Superior temporal gyrus (tissue), 1 donor: Measurements from ENCODE around the gene PRKCA.
"Not testable (repeated sequence)": the region's sequence is repeated elsewhere in the genome, so short reads cannot be mapped to it uniquely, and the experiment has no call there.

Experiments used
- DNase-seq: peaks from one replicate; pipeline ENCODE4 v3.0.0-alpha.2; 2016; ENCODE audit errors: extremely low spot score

The PRKCA gene

DNA sequence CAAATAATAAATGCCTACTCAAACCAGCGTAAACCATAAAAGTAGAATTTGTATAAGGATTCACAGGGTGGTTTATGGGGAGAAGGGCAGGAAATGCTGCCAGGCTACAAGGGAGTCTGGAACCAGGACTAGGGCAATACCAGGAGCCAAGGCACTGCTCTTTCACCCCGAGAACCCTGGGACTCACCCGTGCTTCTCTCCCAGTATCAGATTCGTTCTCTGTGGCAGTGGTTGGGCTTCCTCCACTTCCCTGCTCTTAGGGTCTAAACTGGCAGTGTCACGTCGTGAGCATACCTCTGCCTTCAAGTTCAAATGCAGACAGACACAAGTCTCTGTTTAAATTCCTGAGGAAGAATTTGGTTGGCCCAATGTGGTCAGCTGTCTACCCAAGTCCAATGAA lies 49.3 kb downstream of the PRKCA start:
- DNase-seq, result no peak

DNA sequence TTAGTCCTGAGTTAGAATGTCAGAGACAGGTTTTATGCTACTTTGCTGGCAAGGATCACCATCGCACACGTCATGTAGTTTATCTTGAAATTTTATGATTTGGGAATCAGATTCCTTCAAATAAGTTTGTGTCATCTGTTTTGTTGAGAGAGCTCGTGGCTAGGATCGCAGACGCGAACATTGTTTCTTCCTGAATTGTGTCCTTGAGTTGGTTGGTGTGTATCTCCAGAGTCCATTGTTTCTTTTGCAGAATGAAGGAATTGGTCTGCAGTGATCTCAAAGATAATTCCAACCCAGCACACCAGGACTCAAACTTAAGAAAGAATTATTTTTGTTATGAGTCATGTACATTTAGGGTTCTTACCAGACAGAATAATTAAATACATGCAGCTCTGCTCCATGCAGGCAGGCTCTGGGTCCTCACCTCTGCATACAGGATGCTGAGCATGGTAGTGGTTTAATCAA lies 51.6 kb downstream of the PRKCA start:
- no peak for DNase-seq

DNA sequence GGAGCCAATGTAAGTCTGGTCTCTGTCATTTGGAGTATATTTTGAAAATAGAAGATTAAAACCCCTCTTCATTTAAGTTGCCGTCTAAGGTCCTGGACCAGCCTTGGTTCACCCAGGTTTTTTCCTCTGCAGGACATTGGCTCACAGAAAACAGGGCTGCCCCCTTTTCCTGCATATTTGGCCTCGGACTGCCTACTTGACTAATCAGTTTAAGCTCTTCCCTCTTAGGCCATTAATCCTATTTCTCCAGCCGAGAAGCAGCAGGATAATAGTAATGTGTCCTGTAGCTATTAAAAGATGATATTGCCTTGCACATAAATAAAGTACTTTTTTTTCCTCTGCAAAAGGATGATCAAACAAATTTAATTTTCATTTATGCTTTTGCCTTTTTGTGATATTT lies 52.1 kb downstream of the PRKCA start:
- DNase-seq, result no peak

DNA sequence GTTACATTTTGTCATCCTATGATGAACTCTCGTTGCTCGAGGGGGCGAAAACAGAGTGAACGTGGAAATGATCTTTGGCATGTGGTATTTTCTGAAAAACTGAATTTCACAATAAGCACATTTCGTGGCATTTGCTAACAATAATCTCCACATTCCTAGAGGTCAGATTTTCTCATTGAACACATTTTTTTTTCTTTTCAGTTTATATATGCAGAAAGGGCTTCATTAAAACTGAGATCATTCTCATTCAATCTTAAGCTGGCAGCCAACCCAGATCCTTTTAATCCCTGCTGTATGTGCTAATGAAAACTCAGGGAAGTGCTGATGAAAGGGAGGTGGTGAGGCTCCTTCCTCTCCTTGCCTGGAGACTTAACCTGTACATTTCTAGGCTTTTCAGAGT lies 52.6 kb downstream of the PRKCA start:
- DNase-seq, result no peak

DNA sequence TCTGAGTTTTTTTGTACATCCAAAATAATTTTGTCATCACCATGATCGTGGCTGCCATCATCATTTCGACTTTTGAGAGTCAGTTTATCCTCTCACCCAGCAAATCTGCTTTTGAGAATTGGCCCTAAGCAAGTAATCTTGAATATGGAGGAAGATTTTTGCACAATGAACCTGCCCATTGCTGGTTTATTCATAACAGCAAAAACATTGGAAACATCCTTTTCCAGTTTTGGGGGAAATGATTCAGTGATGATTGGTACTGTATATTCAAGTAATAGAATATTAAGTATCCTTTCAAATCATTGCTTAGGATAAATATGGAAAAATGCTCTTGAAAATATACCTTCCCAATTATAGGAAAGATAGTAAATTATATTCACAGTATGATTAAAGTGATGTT lies 53.1 kb downstream of the PRKCA start:
- DNase-seq, result no peak

DNA sequence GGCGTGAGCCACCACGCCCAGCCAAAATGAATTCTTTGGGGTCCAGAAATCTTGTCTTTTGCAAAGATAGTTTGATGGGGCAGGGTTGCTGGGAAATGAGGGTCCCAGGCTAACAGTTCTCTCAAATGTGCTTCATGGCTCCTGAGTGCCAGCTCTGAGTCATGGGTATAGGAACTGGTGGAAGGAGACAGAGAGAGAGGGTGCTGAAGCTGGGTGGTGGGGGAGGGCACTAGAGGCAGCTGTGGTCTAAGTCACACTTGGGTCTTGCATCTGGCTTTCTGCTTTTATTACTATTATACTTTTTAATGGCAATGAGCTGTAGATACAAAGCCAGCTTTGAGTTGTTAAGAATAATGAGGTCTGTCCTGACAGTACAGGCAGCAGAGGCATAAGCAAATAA lies 54.6 kb downstream of the PRKCA start:
- DNase-seq, result no peak

DNA sequence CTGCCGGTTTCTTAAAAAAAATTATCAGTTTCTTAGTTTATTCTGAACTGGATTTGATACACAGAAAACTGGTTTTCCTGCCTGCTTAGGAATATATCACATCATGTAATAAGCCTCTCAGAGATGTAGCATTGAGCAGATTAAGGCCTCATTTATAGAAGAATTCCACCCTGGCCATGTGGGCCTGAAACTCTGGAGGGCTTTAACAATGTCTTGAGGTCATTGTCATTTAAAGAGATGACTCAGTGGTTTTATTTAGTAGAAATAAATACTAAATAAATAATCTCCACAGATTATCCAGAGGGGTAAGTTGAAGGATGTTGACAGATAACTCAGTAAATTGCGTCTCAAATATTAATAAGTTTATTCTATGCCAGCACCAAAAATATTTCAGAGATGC lies 56.9 kb downstream of the PRKCA start:
- no peak for DNase-seq

DNA sequence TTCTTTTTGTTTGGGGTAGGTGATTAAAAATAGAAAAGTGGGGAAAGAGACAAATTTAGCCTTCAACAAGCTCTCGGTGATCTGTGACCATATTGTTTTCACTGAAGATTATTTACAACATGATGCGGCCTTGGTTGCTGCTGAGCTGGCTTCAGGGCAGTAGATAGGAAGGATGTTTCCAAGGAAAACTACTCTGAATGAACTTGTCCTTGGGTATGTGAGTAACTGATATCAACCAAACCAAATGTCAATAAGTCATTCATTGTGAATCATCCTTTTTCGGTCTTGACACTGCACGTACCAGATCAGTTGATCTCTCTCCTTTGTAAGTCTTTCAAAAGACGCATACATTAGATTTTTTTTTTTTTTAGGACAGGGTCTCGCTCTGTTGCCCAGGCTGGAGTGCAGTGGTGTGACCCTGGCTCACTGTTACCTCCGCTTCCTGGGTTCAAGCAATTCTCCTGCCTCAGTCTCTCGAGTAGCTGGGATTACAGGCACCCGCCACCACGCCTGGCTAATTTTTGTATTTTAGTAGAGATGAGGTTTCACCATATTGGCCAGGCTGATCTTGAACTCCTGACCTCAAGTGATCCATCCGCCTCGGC lies 58.6 kb downstream of the PRKCA start:
- not testable (repeated sequence) for DNase-seq

DNA sequence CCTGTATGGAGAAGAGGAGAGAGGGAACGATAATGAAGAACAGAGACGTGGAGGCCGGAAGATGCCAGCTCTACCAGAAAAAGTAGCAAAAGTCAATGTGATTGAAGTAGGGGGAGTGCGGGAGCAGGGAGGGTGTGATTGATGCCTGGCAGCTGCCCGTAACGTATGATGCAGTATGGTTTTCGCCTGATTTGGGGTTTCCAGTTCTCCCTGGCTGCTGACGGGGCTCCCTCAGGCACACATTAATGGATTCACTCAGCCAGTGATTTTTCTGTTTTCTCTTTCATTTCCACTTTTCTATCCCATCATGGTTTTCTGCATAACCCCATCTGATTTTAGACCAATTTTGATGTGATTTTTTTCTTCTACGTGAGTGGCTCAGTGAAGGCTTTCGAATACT lies 62.1 kb downstream of the PRKCA start:
- no peak for DNase-seq

DNA sequence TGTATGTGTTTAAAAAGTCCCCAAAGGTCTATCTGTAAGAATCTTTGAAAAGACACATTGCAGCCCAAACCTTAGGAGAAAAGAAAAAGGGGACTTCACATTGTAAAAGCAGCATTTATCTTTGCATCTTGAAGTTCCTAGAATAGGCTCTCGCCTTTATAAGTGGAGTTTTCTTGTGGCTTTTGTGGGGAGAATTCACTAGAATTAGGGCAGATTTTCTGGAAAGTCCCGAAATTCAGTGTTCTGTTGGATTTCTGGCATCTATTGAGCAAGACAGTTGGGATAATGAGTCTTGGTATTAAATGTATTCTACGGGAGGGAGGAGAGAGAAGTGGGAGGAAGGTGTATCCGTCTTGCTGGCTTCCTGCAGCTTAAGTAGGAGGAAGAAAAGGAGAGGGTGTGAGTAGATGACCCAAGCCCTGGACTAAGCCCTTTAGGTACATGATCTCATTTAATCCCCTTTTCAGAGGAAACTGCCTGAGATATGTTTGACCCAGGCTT lies 62.6 kb downstream of the PRKCA start:
- DNase-seq, result no peak

DNA sequence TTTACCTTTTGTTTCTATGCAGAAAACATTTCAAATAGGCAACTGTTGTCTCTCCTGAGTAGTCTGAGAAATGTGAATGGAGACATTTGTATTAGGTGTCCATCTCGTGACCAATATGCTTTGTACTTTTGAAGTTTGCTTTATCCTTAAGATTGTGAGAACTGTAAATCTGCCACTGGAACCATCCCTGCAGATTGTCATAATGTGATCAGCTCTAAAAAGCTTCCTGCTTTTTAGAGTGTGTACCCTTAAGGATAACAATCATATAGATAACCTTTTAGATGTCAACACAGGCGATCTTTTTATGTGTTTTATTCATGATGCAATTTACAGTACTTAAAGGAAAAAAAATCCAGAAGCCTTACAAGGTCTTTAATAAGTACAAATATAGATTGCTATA lies 63.5 kb downstream of the PRKCA start:
- no peak for DNase-seq

DNA sequence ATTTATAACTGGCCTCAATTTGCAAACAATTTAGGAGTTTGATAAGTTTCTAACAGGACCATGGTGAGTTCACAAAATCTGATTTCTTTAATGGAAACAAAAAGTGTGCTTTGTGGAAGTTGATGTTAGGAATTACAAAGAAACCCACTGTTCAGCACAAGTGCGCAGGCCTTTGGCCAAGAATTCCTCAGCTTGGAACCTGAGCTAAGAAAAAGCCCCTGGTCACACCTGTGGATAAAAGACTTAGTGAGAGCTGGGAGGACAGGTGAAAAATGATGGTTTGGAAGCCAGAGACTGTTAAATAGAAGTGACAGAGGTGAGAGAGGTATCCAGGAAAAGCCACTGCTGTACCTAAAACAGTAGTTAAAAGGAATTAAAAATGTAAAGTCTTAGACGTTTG lies 64.7 kb downstream of the PRKCA start:
- no peak for DNase-seq

DNA sequence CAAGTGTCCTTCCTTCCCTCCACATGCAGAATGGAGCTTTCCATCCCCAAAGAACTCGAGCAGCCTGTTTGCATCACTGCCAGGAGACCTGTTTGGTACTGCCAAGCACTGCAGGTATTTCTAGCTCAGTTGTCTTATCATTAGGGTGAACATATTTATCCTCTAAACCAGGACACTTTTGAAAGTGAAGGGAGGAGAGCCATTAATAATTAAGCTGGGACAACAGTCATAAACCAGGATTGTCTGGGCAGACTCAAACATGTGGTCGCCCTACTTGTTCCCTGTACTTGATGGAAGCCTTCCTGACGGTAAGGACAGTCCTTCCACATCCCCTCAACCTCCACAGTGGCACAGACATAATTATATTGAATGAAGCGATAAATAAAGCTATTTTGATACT lies 67.4 kb downstream of the PRKCA start:
- no peak for DNase-seq

DNA sequence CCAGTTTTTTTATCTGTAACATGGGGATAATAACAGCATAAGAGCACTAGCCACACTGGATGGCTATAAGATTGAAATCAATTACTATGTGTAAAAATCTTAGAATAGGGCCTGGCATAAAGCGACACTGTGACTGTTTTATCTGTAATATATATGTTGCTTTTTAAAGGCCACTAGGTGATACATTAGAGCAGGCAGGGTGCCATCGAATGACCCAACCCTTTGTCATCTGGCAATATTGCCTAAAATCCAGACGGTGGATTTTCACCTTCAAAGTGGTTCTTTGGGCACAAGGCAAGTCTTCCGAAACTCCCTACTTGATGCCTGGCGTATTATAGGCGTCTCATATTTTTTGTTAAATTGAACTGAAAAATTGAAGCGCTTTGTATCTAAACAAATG lies 69.1 kb downstream of the PRKCA start:
- no peak for DNase-seq

DNA sequence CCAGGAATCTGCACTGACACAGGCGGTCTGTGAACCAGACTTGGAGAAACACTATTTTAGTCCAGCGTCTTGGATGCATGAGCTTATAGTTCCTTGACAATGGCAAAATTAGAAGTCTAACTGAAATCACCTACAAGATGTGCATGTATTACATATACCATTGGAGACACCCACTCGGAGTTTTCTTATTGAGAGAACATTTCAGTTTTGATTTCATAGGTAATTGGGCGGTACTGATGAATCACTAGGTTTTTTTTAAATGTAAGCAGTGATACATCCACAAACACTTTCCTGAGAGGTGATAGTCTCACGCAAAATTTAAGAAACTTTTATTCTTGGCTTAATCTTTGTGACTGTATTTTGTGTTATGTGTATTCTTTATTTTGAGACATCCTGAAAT lies 69.8 kb downstream of the PRKCA start:
- no peak for DNase-seq

DNA sequence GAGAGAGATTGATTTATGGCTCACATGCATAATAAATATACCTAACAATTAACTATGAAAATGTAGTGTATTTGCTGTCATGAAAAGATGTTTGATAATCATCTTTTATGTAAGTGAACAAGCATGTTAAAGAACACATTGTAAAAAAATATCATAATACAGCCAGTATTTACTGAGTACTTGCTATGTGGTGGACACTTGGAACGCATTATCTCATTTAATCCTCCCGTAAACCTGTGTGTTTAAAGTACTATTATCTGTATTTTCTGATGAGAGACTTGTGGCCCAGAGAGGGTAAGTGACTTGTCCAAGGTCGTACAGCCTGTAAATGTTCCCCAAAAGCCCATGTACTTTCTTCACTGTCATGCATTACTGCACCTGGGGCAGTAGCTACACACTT lies 70.7 kb downstream of the PRKCA start:
- no peak for DNase-seq

DNA sequence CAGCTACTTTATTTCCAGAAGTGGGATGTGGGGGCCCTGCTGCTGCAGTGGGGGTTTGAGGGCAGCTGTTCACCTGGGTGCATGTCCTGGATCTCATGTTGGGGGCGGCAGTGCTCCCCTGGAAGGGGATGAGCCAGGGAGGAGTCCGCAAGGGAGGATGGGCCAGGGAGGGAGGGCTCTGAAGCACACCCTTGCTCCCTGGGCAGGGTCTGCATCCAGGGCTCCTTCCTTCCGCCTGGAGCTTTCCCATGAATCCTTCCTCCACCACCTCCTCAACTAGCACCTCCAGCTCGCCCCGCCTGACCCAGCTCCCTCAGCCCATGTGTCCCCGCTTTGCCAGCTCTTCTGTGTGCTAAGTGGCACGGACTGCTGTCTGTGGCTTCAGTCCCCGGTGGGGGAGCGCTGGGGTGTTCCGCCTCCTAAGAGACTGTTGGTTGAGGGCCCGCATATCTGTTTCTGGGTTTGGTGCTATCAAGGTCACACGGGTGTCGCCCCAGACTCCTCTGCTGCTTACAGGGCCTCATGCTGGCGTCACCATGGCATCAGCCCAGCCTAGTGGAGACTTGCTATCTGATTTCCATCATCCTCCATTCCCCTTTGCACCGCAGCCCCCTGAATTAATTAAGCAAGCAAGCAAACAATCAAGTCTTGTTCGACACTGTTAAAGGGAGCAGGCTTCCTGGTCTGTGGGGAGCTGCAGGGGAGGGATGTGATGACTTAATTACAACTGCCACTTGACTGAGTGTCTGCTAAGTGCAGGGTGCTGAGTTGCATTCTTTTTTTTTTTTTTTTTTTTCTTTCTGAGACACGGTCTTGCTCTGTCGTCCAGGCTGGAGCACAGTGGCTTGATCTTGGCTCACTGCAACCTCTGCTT lies 71.8 kb downstream of the PRKCA start:
- DNase-seq, result no peak

DNA sequence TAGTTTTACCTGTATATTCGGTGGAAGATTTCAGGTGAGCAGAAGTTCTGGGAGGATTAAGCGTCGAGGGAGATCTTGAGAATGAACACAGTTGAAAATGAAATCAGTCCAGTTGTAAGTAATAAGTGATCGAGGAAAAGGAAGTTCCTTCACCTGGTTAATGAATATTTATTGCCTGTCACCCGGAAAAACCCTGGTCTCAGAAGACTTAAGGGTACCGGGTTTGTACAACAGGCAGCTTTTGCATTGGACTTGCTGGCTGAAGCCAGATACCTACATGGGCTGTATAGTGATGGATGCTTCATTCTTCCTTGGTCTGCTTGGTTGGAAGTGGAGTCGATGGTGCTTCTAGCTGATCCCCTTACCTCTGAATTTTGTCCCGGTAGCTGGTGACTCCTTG lies 72.7 kb downstream of the PRKCA start:
- no peak for DNase-seq

DNA sequence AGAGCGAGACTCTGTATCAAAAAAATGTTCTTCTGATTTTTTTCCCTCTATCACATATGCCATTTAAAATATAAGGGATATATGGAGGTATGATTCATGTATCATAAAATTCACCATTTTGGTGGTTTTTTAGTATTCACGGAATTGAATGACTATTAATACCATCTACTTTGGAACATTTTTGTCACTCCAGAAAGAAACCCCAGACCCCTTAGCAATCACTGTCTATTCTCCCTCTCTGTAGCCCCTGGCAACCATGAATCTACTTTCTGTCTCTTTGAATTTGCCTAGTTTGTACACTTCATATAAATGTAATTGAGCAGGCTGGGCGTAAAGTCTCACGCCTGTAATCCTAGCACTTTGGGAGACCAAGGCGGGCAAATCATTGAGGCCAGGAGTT lies 75.9 kb downstream of the PRKCA start:
- no peak for DNase-seq

DNA sequence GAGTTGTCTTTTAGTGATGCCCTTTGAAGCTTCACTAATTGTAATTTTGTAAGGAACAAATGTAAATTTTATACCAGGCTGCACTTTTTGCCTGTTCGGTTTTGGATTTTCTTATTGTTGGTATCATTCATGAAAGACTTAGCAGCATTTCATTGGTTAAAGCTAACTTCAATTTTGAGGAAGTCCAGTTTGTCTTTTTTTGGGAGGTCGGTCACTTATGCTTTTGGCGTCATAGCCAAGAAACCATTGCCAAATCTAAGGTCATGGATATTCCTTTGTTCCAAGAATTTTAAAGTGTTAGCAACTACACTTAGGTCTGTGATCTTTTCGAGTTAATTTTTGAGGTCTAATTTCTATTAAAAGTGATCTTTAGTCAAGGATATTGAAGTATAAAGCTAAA lies 77.1 kb downstream of the PRKCA start:
- no peak for DNase-seq

DNA sequence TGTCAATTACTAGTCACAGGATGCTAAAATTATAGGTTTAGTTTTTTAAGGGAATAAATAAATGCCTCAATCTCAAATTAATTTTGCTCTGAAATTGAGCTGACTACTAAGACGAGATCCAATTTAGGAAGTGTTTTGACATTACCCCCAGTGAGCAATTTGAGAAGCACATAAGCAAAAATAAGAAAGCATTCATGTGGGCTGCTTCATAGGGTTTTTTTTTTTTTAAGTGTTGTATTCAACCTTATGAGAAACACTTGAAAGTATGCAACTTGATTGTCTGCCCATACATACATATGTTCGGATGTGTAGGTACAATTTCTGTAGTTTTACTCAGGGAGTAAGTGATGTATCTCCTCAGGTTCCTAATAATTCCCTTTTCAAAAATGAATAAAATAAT lies 77.6 kb downstream of the PRKCA start:
- no peak for DNase-seq

DNA sequence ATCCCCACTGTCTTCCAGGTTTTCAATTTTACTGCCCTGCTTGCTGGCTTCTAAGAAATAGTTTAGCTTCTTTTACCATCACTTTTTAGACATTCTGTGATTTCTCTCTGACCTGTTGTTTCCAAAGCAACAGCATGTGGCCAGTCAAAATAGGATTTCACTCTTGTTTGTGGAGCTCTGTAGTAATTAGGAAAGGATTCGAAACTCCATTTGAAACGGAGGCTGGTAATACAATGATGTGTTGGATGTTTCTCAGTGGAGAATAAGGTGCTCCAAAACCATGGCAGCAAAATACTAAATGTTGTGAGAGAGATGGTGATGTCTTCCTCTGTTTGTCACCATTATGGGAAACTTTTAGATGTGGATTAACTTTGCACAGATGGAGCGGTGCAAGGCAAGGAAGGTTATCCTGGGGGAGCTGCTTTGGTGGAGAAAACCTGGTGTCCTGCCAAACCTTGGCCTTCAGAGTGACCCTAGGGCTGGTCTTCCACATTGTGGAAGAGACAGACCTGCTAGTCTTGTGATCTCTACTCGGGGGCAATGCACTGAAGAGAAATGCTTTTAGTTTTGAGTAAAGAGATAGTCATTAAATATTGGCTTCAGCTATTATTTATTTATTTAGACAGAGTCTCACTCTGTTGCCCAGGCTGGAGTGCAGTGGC lies 79.4 kb downstream of the PRKCA start:
- no peak for DNase-seq

DNA sequence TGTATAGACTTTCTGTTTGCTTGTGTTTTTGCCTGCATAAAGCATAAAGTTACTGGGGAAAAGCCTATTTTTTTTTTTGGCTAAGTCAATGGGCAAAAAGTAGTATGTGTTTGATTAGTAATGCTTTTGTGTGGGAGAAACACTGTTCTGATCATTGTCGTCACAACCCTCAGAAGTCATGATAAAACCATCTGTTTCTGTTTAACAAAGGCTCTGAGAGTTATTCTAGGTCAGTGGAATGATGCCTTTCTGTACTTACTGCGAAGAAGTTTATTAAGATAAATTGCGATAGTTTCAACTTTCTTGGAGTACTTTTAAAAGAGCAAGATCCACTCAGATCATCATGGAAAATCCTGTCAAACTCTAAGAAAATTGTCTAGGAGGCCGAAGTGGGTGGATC lies 80.9 kb downstream of the PRKCA start:
- DNase-seq, result no peak
